NCI-H1105 (cell line): ENCODE measurements around the gene DEUP1.
A peak's percentile ranks its signal among the peaks of the same experiment; 100 is the strongest.

Experiments
- DNase-seq: peaks from one replicate; lab custom pipeline; 2025; lab: John Stamatoyannopoulos, UW

The DEUP1 gene

DNA sequence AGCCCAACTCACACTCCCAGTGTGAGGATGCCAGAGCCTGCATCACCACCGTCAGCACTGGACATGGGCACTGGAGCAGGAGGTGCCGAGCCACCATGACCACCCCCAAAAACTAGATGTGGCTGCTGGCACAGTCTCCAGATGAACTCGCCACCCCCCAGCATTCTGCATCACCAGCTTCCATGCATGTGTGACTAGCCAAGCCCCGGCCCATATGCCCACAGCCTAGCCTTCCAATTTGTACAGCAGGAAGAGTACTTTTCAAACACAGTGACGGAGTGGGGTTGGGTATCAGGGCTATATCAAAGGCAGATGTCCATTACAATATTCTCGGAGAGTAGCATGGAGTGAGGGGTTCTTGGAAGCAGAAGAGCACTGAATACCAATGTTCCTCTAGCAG lies 149.7 kb downstream of the DEUP1 start:
- DNase-seq, result no peak

GRCh38 chr11:93480756-93481155 lies 150.2 kb downstream of the DEUP1 start:
- no peak for DNase-seq

- DNase-seq, result no peak
Measured at GRCh38 chr11:93481279-93481678, 150.7 kb downstream of the DEUP1 start.

DNA sequence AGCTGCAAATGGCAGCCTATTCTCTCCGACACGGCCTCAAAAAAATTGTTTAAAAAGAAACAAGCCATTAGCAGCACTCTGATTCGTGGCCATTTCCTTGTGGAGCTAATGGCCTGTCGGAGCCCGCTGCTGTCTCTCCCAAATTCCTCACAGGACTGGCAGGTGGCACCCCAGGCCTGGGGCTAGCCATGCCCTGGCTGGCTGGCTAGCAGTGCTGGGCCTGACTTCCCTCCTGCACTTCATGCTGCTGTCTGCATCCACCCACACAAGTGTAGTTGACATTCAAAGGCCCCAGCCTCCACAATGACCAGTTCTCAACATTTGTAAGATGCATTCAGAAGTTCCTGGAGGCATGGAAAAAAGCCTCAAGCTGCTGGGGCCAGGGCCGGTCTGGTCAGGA lies 151.2 kb downstream of the DEUP1 start:
- DNase-seq, result no peak

GRCh38 chr11:93482556-93482955 lies 152.0 kb downstream of the DEUP1 start:
- no peak for DNase-seq

DNA sequence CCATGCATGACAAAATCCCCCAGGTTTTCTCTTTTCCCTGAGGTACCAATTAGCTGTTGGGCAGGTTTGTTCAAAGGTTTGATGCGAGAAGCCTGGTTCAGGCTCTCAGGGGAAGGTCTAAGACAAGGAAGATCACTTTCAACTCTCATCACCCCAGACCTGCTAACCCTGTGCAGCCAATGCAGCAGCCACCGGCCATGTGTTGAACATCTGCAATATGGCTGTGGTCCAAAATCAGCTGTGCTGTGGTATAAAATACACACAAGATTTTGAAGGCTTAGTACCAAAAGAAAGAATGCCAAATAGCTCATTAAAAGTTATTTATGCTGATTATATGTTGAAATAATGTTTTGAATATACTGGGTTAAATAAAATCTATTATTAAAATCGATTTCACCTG lies 154.2 kb downstream of the DEUP1 start:
- no peak for DNase-seq

GRCh38 chr11:93485983-93486382 lies 155.4 kb downstream of the DEUP1 start:
- no peak for DNase-seq

DNA sequence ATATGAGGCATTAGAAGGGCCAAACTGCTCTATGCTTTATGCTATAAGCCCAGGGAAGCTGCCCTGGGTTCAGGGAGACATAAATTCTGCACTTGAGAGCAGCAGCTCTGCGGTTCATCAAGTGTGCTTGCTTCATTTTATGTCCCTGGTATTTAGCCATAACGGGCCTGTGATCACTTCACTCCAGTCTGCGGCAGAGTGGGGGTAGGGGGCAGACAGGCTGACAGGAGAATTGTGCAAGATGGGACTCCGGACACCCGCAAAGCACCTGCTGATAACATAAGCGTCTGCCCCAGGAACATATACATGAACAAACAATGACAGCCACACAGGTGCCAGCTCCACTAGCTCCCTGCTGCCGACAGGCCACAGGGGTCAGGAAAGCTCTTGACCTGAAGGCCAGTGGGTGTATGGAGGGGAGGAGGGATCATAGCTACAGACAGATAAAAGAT lies 156.5 kb downstream of the DEUP1 start:
- peak; percentile 47 for DNase-seq
